ENCODE data around the gene ADGRG3.

The ADGRG3 gene

DNA sequence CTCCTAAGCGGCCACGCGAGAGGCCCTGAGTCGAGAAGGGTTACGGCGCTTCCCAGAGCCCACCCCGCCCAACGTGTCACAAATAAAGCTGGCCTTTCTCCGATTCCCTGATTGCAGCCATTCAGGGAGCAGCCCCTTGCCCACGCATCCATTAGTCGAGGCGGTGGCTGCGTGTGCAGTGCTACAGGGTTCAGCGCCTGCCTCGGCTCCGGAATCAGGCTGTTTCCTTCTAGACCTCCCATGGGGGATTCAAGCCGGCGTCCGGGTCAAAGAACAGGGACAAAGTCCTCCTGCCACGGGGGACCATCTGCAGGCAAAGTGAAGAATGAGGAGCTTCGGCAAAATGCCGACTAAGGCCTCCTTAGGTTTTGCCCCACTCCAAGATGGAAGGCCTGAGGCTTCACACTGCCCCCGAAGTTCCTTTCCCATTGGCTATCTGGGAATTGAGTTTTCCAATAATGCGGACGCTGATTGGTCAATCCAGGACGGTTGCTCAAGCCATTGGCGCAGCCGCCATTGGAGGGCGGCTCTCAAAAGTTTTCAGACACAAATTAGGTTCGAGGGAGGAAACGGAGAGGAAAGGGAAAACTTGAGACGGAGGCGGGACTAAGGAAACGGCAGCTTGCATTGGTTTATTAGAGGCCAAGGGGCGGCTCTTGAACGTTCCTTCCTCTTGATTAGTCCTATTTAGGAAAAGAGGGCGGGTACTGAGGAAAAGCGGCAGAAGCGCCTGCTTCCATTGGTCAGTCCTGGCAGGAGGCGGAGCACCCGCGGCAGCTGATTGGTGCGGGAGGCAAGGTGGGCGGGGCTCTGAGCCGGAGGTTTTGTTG lies 67.0 kb downstream of the ADGRG3 start:
- in situ Hi-C loops (cut with MboI; ENCODE audit: low sequenced_read_pairs), result no loop called here

DNA sequence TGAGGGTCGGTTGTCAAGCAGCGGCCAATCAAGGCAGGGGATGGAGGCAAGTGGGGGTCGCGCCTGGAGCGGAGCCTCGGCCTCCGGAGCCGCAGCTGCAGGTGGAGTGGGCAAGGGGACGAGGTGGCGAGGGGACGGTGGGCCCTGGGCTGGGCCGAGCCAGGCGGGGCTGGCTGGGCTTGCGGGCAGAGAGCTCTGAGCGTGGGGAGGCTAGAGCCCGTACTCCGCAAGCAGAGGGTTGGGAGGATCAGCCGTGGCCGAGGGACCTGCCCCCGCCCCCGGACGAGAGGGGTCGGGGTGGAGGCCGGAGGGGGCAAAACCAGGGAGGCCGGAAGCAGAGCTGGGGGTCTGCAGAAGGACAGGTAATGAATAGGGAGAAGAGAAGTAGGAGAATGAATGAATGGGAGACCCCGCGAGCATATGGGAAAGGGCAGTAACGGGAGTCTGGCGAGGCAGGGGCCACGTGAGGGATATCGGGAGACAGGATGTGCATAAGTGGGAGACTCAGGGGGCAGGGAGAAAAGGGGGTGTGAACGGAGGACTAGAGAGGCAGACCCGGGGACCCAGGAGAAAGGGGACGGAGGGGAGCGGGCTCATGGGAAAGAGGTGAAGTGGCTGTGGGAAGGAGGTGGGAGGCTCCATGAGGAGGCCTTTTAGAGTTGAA lies 67.8 kb downstream of the ADGRG3 start, which contains the start of gene KATNB1:
TSS of gene KATNB1 (plus strand) at position 16 of the 664 bp plus-strand sequence. CDS start 1,474 bp downstream, outside the sequence.
- in situ Hi-C loops (cut with MboI; ENCODE audit: low sequenced_read_pairs), result no loop called here

DNA sequence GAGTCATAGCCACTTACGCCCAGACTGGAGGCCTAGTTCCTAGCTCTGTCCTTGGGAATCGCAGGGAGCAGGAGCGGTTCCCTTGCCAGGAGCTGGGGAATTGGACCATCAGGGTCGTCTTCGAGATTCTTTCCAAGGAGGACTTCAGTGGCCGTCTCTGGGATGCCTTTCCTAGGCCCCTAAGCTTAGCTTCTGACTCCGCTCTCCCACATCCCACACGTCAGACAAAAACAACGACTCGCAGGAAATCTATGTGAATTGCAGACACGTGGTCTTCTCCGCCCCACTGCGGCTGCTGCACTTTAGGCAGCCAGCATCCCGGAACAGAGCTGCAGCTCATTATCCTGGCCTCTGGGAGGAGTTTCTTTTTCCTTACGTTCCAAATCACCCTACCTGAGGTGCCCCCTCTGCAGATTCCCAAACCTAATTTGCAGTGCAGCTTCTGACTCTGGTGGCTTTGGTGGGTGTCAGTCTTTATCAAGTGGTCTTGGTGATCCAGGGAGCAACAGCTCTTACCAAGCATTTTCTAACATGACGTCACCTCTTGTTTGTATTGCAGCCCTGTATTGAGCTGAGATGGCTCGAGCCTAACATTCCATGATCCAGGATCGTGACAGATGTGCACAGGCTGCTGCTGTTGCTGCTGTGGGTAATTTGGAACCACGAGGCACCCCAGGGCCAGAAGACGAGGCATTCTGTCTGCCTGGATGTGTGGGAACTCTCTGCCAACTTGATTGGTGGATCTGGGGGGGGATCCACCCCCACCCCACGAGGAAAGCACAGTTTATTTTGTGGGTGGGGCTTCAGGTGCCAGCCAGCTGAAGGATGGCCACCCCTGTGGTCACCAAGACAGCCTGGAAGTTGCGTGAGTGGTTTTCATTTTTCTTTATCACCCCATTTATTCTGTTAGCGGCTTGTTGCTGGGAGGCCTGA lies 68.6 kb downstream of the ADGRG3 start:
- in situ Hi-C loops (cut with MboI; ENCODE audit: low sequenced_read_pairs), result no loop called here

DNA sequence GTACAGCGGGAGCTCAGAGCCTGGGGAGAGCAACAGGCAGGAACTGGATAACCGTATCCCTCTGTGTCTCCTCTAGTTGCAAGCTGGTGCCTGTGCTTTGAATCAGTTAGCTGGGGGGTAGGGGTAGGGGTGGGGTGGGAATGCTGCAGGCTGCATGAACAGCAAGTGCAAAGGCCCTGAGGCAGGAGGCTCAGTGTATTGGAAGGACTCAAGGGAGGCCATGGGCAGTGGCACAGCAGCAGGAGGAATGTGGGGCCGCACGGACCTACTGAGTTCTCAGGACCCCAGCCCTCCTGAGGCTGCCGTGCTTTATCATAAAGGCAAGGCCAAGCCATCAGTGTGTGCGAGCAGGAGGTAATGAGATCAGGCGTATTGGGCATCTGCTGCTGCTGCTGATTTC lies 70.7 kb downstream of the ADGRG3 start:
- in situ Hi-C loops (cut with MboI; ENCODE audit: low sequenced_read_pairs), result no loop called here
